Omental fat pad (tissue), 4 donors: ENCODE results near the gene SEZ6L2. TPM values are rescaled to one million over a fixed set of nuclear protein-coding genes. Genes with fewer than 3 reads are reported as not detected.
"Not testable (repeated sequence)": the region's sequence is repeated elsewhere in the genome, so short reads cannot be mapped to it uniquely, and the experiment has no call there.

Source experiments
- ATAC-seq: fragments of 150-250 bp; one replicate; pipeline ENCODE4 v1.9.1; 2016; ENCODE audit warnings: mild to moderate bottlenecking, moderate library complexity; ENCODE audit not compliant: low FRiP score
- DNase-seq: peaks from one replicate; pipeline ENCODE4 v3.0.0-alpha.2; 2019; ENCODE audit warnings: low spot score
- CTCF ChIP-seq, 3 donors: fragments of 450-650 bp; IDR thresholded peaks; one replicate each; pipeline ENCODE4 v1.5.1; 2016 to 2017; ENCODE audit warnings: antibody characterized with exemption in 3 of 3, mild to moderate bottlenecking in 3 of 3, moderate library complexity in 2 of 3
- total RNA-seq, 4 donors: library from RNA; depleted of rRNA; stranded (reverse); fragments of >200 nt; gene quantifications; one replicate each; pipeline ENCODE4 v1.1.0, GENCODE V29; 2016

SEZ6L2 gene
- total RNA-seq, 4 donors from 2014 or later: 0.63 to 11.5 (median 4.2) TPM

GRCh38 chr16:29896841-29897240 is 2.5 kb downstream of the SEZ6L2 start:
- no peak for ATAC-seq
- TF ChIP-seq CTCF (IDR thresholded peaks at IDR 0.05): no peak

GRCh38 chr16:29894352-29894751 is 5.0 kb downstream of the SEZ6L2 start:
- no peak for ATAC-seq
- TF ChIP-seq CTCF (IDR thresholded peaks at IDR 0.05): no peak
- no peak for DNase-seq

More at GRCh38 chr16:29896841-29897240, 2.5 kb downstream of the SEZ6L2 start:
- DNase-seq: no peak

- TF ChIP-seq CTCF (IDR thresholded peaks at IDR 0.05): no peak
- ATAC-seq (no peak), DNase-seq (no peak)
Measured at GRCh38 chr16:29893553-29893952, 5.8 kb downstream of the SEZ6L2 start.

- TF ChIP-seq CTCF (IDR thresholded peaks at IDR 0.05): no peak
- ATAC-seq (no peak), DNase-seq (no peak)
Measured at GRCh38 chr16:29892458-29892813, 6.9 kb downstream of the SEZ6L2 start.

- TF ChIP-seq CTCF (IDR thresholded peaks at IDR 0.05): no peak
- no peak for DNase-seq
- ATAC-seq: no peak
Measured at GRCh38 chr16:29891525-29892457, 7.6 kb downstream of the SEZ6L2 start.

GRCh38 chr16:29889372-29889771 is 10.0 kb downstream of the SEZ6L2 start:
- ATAC-seq, DNase-seq: not testable (repeated sequence)

- no peak for TF ChIP-seq CTCF (IDR thresholded peaks at IDR 0.05)
- DNase-seq: no peak
- ATAC-seq: no peak
Measured at GRCh38 chr16:29883987-29884386, 15.4 kb downstream of the SEZ6L2 start.
